ENCODE results near the gene SLC25A39. TPM values are rescaled to one million over a fixed set of nuclear protein-coding genes. Genes with fewer than 3 reads are reported as not detected.
"Not testable (repeated sequence)": the region's sequence is repeated elsewhere in the genome, so short reads cannot be mapped to it uniquely, and the experiment has no call there.

Gene SLC25A39
- total RNA-seq, 1 donor from 2014 or later = 80.6 TPM

- H3K4me3 Mint-ChIP-seq (ENCODE audit: unreplicated experiment) = no peak overlapping the region
- no peaks in the 10 kb centered on the region for H3K9me3 ChIP-seq (ENCODE audit: insufficient read depth, low read depth, low read length)
- peak; percentile 16 for DNase-seq (ENCODE audit: low read depth)
- H4K20me1 ChIP-seq (ENCODE audit: insufficient read depth, low read length) = no peaks in the 10 kb centered on the region
- H3K9ac ChIP-seq (ENCODE audit: low read length) = no peak overlapping the region
- H3K4me3 ChIP-seq (ENCODE audit: insufficient read depth, low read depth, low read length) = no peak overlapping the region
- no peak for FAIRE-seq
- peak; percentile 83 for TF ChIP-seq CTCF (IDR thresholded peaks at IDR 0.05; ENCODE audit: insufficient read depth, low read depth, low read length)
- TF ChIP-seq EZH2 (IDR thresholded peaks at IDR 0.05; ENCODE audit: insufficient read depth, low read length) = no peak
- H3K9me3 Mint-ChIP-seq (ENCODE audit: unreplicated experiment) = no peaks in the 10 kb centered on the region
- H3K27ac ChIP-seq (ENCODE audit: low read depth, low read length) = no peak overlapping the region
- no peaks in the 10 kb centered on the region for H3K79me2 ChIP-seq (ENCODE audit: insufficient read depth, low read length)
- peaks cover 3% of the 10 kb centered on the region for H3K27me3 ChIP-seq (ENCODE audit: insufficient read depth, low read length)
- H3K27me3 Mint-ChIP-seq (ENCODE audit: low read depth, unreplicated experiment) = peaks cover 9% of the 10 kb centered on the region
- H3K4me1 Mint-ChIP-seq (ENCODE audit: low read depth, unreplicated experiment) = peaks cover 2% of the 10 kb centered on the region
- no peak overlapping the region for H3K4me2 ChIP-seq (ENCODE audit: low read length)
- H3K4me1 ChIP-seq (ENCODE audit: insufficient read depth, low read length) = no peaks in the 10 kb centered on the region
- no peak overlapping the region for H3K27ac Mint-ChIP-seq (ENCODE audit: unreplicated experiment)
- no peak overlapping the region for H2AFZ ChIP-seq (ENCODE audit: low read depth, low read length)
- H3K36me3 ChIP-seq (ENCODE audit: insufficient read depth, low read length) = no peaks in the 10 kb centered on the region
- H3K36me3 Mint-ChIP-seq (ENCODE audit: low read depth, unreplicated experiment) = no peaks in the 10 kb centered on the region
Observed at GRCh38 chr17:44331249-44331760, 6.7 kb upstream of the SLC25A39 start.

GRCh38 chr17:44330263-44330662 is 5.6 kb upstream of the SLC25A39 start:
- not testable (repeated sequence) for H3K4me2 ChIP-seq (ENCODE audit: low read length); H3K9ac ChIP-seq (ENCODE audit: low read length); H3K27ac Mint-ChIP-seq (ENCODE audit: unreplicated experiment); DNase-seq (ENCODE audit: low read depth); H3K9me3 ChIP-seq (ENCODE audit: insufficient read depth, low read depth, low read length); H3K4me1 Mint-ChIP-seq (ENCODE audit: low read depth, unreplicated experiment); H3K4me3 Mint-ChIP-seq (ENCODE audit: unreplicated experiment); H3K36me3 Mint-ChIP-seq (ENCODE audit: low read depth, unreplicated experiment); H3K27ac ChIP-seq (ENCODE audit: low read depth, low read length); H3K4me1 ChIP-seq (ENCODE audit: insufficient read depth, low read length); H3K4me3 ChIP-seq (ENCODE audit: insufficient read depth, low read depth, low read length); H3K79me2 ChIP-seq (ENCODE audit: insufficient read depth, low read length); H3K27me3 ChIP-seq (ENCODE audit: insufficient read depth, low read length); H3K9me3 Mint-ChIP-seq (ENCODE audit: unreplicated experiment); H3K36me3 ChIP-seq (ENCODE audit: insufficient read depth, low read length); H4K20me1 ChIP-seq (ENCODE audit: insufficient read depth, low read length); H2AFZ ChIP-seq (ENCODE audit: low read depth, low read length); FAIRE-seq; H3K27me3 Mint-ChIP-seq (ENCODE audit: low read depth, unreplicated experiment)

GRCh38 chr17:44329516-44329915 is 4.9 kb upstream of the SLC25A39 start:
- not testable (repeated sequence) for H3K36me3 Mint-ChIP-seq (ENCODE audit: low read depth, unreplicated experiment); H4K20me1 ChIP-seq (ENCODE audit: insufficient read depth, low read length); H3K36me3 ChIP-seq (ENCODE audit: insufficient read depth, low read length); H3K9ac ChIP-seq (ENCODE audit: low read length); H3K4me3 Mint-ChIP-seq (ENCODE audit: unreplicated experiment); H3K4me2 ChIP-seq (ENCODE audit: low read length); H3K79me2 ChIP-seq (ENCODE audit: insufficient read depth, low read length); H3K4me3 ChIP-seq (ENCODE audit: insufficient read depth, low read depth, low read length); H3K27ac ChIP-seq (ENCODE audit: low read depth, low read length); FAIRE-seq; H3K4me1 Mint-ChIP-seq (ENCODE audit: low read depth, unreplicated experiment); DNase-seq (ENCODE audit: low read depth); H3K4me1 ChIP-seq (ENCODE audit: insufficient read depth, low read length); H2AFZ ChIP-seq (ENCODE audit: low read depth, low read length); H3K9me3 ChIP-seq (ENCODE audit: insufficient read depth, low read depth, low read length); H3K9me3 Mint-ChIP-seq (ENCODE audit: unreplicated experiment); H3K27me3 ChIP-seq (ENCODE audit: insufficient read depth, low read length); H3K27ac Mint-ChIP-seq (ENCODE audit: unreplicated experiment); H3K27me3 Mint-ChIP-seq (ENCODE audit: low read depth, unreplicated experiment)
